Astrocyte (in vitro differentiated cells and primary cell): Measurements from ENCODE around the gene QSOX2. TPM values are rescaled to one million over a fixed set of nuclear protein-coding genes. Genes with fewer than 3 reads are reported as not detected.

Experiments
- DNase-seq: peaks from one replicate; pipeline ENCODE4 v3.0.0-alpha.2; 2010; ENCODE audit warnings: low read depth
- FAIRE-seq: peaks from 2 replicates; lab custom pipeline; 2011; peaks lifted over from hg19 to GRCh38; lab: Jason Lieb, UNC
- H2AFZ ChIP-seq: 2 replicates; pipeline ENCODE4 v1.6.0; 2012; ENCODE audit warnings: low read depth, low read length, inconsistent platforms
- H3K27ac ChIP-seq: 2 replicates; pipeline ENCODE4 v1.5.1; 2011; ENCODE audit warnings: low read depth, low read length, inconsistent platforms
- H3K27me3 ChIP-seq: 2 replicates; pipeline ENCODE4 v1.6.0; 2011; ENCODE audit warnings: low read length, inconsistent platforms; ENCODE audit not compliant: insufficient read depth
- H3K36me3 ChIP-seq: 2 replicates; pipeline ENCODE4 v1.5.1; 2011; ENCODE audit warnings: low read length, inconsistent platforms; ENCODE audit not compliant: insufficient read depth
- H3K4me1 ChIP-seq: 2 replicates; pipeline ENCODE4 v1.5.1; 2011; ENCODE audit warnings: low read length, inconsistent platforms; ENCODE audit not compliant: insufficient read depth
- H3K4me2 ChIP-seq: 2 replicates; pipeline ENCODE4 v1.6.0; 2012; ENCODE audit warnings: low read length, inconsistent platforms
- H3K4me3 ChIP-seq: 2 replicates; pipeline ENCODE4 v1.5.1; 2011; ENCODE audit warnings: low read depth, mild to moderate bottlenecking, low read length, inconsistent platforms; ENCODE audit not compliant: insufficient read depth
- H3K79me2 ChIP-seq: 2 replicates; pipeline ENCODE4 v1.6.0; 2012; ENCODE audit warnings: mild to moderate bottlenecking, low read length, inconsistent platforms; ENCODE audit not compliant: insufficient read depth
- H3K9ac ChIP-seq: 2 replicates; pipeline ENCODE4 v1.6.0; 2012; ENCODE audit warnings: mild to moderate bottlenecking, low read length, inconsistent platforms
- H3K9me3 ChIP-seq: 2 replicates; pipeline ENCODE4 v1.5.1; 2012; ENCODE audit warnings: low read depth, mild to moderate bottlenecking, low read length, inconsistent platforms; ENCODE audit not compliant: insufficient read depth
- H4K20me1 ChIP-seq: 2 replicates; pipeline ENCODE4 v1.6.0; 2012; ENCODE audit warnings: low read length, inconsistent platforms; ENCODE audit not compliant: insufficient read depth
- H3K27ac Mint-ChIP-seq: one replicate; pipeline ENCODE4 v1.8.0; 2021; ENCODE audit warnings: mild to moderate bottlenecking, mixed read lengths; ENCODE audit not compliant: unreplicated experiment
- H3K27me3 Mint-ChIP-seq: one replicate; pipeline ENCODE4 v1.8.0; 2021; ENCODE audit warnings: low read depth, mixed read lengths; ENCODE audit not compliant: unreplicated experiment
- H3K36me3 Mint-ChIP-seq: one replicate; pipeline ENCODE4 v1.8.0; 2021; ENCODE audit warnings: low read depth, mixed read lengths; ENCODE audit not compliant: unreplicated experiment
- H3K4me1 Mint-ChIP-seq: one replicate; pipeline ENCODE4 v1.8.0; 2021; ENCODE audit warnings: low read depth, mixed read lengths; ENCODE audit not compliant: unreplicated experiment
- H3K4me3 Mint-ChIP-seq: one replicate; pipeline ENCODE4 v1.8.0; 2021; ENCODE audit warnings: mild to moderate bottlenecking, moderate library complexity, mixed read lengths; ENCODE audit not compliant: unreplicated experiment
- H3K9me3 Mint-ChIP-seq: one replicate; pipeline ENCODE4 v1.8.0; 2021; ENCODE audit warnings: mild to moderate bottlenecking, mixed read lengths; ENCODE audit not compliant: unreplicated experiment
- CTCF ChIP-seq: IDR thresholded peaks from 2 replicates; pipeline ENCODE4 v1.5.1; 2011; ENCODE audit warnings: low read depth, mild to moderate bottlenecking, inconsistent platforms, low read length, moderate library complexity; ENCODE audit not compliant: insufficient read depth
- EZH2 ChIP-seq: IDR thresholded peaks from 2 replicates; pipeline ENCODE4 v1.6.1; 2012; ENCODE audit warnings: mild to moderate bottlenecking, low read length, inconsistent platforms; ENCODE audit not compliant: insufficient read depth
- total RNA-seq: library from RNA; stranded (reverse); gene quantifications from 2 replicates; pipeline ENCODE4 v1.2.1, GENCODE V29; 2021

The QSOX2 gene
- total RNA-seq, 1 donor from 2014 or later, result 20.4 TPM

- H3K79me2 ChIP-seq, result no peaks in the 10 kb centered on the region
- no peaks in the 10 kb centered on the region for H3K36me3 Mint-ChIP-seq
- no peak overlapping the region for H3K4me3 ChIP-seq
- no peaks in the 10 kb centered on the region for H3K4me1 Mint-ChIP-seq
- H3K36me3 ChIP-seq, result no peaks in the 10 kb centered on the region
- peaks cover 36% of the 10 kb centered on the region for H3K27me3 Mint-ChIP-seq
- H3K9me3 Mint-ChIP-seq, result peaks cover 3% of the 10 kb centered on the region
- FAIRE-seq (no peak), DNase-seq (no peak)
- no peaks in the 10 kb centered on the region for H4K20me1 ChIP-seq
- no peak overlapping the region for H2AFZ ChIP-seq
- TF ChIP-seq CTCF, result peak; percentile 48
- no peak for TF ChIP-seq EZH2
- no peak overlapping the region for H3K9ac ChIP-seq
- H3K4me3 Mint-ChIP-seq, result no peak overlapping the region
- H3K27ac Mint-ChIP-seq, result no peak overlapping the region
- no peak overlapping the region for H3K27ac ChIP-seq
- no peak overlapping the region for H3K4me2 ChIP-seq
- H3K27me3 ChIP-seq, result peaks cover 6% of the 10 kb centered on the region
- H3K4me1 ChIP-seq, result no peaks in the 10 kb centered on the region
- no peaks in the 10 kb centered on the region for H3K9me3 ChIP-seq
Observed at GRCh38 chr9:136170006-136170901, 75.4 kb downstream of the QSOX2 start.

GRCh38 chr9:136169495-136169894 lies 76.1 kb downstream of the QSOX2 start:
- H3K79me2 ChIP-seq, result no peaks in the 10 kb centered on the region
- FAIRE-seq (no peak), DNase-seq (no peak)
- H3K4me3 ChIP-seq, result no peak overlapping the region
- TF ChIP-seq CTCF (no peak), EZH2 (no peak)
- Mint-ChIP-seq H3K27me3 (peaks cover 36% of the 10 kb centered on the region), H3K4me1 (no peaks in the 10 kb centered on the region), H3K36me3 (no peaks in the 10 kb centered on the region), H3K4me3 (no peak overlapping the region), H3K27ac (no peak overlapping the region), H3K9me3 (peaks cover 5% of the 10 kb centered on the region)
- H3K9me3 ChIP-seq, result no peaks in the 10 kb centered on the region
- no peaks in the 10 kb centered on the region for H3K4me1 ChIP-seq
- no peaks in the 10 kb centered on the region for H4K20me1 ChIP-seq
- no peak overlapping the region for H2AFZ ChIP-seq
- H3K4me2 ChIP-seq, result no peak overlapping the region
- no peaks in the 10 kb centered on the region for H3K36me3 ChIP-seq
- peaks cover 6% of the 10 kb centered on the region for H3K27me3 ChIP-seq
- H3K9ac ChIP-seq, result no peak overlapping the region
- H3K27ac ChIP-seq, result no peak overlapping the region
